GM21528 (cell line): ENCODE measurements around the gene VMP1.

ENCODE experiments used
- ATAC-seq: cut with Tn5 transposase; IDR thresholded peaks from one replicate; pipeline ENCODE4 v1.9.1; 2021; ENCODE audit warnings: mild to moderate bottlenecking, moderate library complexity; ENCODE audit not compliant: unreplicated experiment, low FRiP score

The VMP1 gene

GRCh38 chr17:59702304-59702703 is 5.2 kb upstream of the VMP1 start:
- ATAC-seq, result no peak

DNA sequence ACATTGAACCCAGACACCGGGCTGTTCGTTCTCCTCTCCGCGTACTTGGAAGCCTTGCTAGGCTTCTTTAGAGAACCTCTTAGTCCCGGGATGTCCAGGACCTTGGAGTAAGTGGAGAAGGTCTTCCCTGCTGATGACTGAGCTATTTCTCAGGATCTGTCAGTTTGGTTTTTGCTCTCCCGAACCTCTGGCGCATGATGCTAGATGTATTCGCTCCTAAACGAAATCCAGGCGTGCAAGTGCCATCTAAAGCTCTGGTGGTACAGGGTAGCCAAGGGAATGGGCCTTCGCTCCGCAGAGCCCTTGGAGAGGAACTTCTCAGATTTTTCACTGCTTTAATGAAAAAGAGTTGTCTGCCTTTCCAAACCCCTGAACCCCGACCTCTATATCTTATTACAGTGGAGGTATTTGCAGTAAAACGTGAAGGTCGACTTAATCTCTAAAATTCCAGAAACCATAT is 547 bp downstream of the VMP1 start:
- ATAC-seq, result no peak

DNA sequence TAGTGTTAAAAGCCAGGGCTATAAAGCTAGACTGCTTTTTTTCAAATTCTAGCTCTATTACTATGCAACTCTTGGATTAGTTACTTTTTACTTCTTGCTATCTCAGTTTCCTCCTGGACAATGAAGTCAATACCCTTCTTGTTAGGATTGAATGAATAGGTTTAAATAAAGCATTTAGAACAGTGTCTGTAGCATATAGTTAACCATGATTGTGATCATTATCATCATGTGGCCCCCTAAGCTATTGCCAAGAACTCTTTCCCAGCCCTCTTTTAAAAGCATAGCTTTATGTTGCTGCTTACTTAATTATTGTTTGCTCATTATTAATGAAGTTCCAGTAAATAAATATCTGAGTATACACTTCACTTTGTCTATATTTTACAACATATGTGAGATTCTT is 4.5 kb downstream of the VMP1 start:
- no peak for ATAC-seq

DNA sequence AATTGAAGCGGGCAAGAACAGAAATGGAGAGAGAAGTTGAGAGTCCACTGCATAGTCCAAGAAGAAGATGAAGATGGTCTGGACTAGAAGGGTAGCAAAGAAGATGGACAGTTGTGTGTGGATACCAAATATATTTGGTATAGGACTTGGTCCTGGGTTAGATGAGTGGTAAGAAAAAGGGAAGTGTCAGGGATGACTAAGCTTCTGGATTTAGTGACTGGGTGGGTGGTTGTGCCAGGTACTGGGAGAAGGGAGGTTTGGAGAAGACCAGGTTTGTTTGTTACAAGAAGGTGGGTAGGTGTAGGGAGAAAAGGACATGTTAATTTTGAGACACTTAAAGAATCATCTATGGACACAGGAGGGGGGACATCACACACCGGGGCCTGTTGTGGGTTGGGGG is 5.4 kb downstream of the VMP1 start:
- no peak for ATAC-seq

- ATAC-seq, result no peak
Measured at GRCh38 chr17:59714255-59714654, 6.8 kb downstream of the VMP1 start.

DNA sequence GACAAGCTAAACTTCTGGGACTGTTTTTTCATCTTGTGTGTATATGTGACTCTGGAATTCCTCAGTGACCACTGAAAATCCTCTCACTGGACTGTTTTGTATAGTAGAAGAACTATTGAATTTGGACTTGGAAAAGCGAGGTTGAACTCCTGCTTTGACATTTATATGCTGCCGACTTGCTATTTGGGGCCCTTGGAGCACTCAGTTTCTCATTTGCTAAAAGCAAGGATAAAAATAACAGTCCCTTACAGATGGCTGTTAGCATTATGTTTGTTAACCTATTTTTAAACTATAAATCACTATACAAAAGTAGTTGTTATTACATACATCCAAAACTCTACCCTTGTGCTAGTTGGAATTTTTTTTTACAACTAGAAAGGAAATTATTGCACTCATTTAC is 9.0 kb downstream of the VMP1 start:
- no peak for ATAC-seq

DNA sequence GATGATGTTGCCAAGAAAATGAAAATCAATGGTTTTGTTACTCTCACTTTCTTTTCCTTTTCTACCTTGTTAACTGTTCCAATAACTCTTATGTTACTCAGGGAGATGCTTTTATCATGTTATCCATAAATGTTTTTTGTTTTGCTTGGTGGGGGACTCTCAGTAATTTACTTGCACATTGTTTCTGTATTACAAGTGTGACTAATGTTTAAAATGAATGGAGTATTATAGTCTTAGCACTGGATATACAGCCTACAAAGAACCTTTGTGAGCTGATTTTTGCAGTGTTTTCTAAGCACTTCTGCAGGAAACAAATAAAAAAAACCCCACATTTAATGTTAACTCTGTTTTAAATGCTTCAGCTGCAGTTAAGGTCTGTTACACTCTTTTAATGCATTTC is 12.1 kb downstream of the VMP1 start:
- ATAC-seq, result no peak

DNA sequence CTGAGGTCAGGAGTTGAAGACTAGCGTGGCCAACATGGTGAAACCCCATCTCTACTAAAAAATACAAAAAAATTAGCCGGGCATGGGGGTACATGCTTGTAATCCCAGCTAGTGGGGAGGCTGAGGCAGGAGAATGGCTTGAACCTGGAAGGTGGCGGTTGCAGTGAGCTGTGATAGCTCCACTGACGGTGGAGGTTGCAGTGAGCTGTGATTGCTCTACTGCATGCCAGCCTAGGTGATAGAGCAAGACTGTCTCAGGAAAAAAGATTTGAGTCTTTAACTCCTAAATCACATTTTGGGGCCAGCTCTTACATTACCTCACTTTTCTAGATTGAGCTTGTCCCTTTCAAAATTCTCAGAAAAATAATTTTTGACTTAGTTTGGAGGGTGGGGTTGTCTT is 15.2 kb downstream of the VMP1 start:
- no peak for ATAC-seq

GRCh38 chr17:59723041-59723440 is 15.6 kb downstream of the VMP1 start:
- no peak for ATAC-seq

DNA sequence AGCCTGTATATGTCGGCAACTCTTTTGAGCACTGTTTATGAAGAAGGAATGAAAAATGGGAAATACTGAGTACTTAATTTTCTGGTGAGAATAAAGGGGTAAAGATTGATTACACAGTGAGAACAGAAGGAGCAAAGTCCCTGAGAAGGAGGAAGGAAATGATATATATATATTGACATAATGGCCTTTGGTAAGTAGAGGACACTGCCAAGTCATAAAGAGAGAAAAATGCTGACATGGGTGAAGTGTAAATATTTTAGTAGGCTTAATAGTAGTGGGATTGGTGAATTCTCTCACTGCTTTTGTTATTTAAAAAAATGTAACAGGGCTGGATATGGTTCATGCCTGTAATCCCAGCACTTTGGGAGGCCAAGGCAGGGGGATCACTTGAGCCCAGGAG is 16.2 kb downstream of the VMP1 start:
- ATAC-seq, result no peak

DNA sequence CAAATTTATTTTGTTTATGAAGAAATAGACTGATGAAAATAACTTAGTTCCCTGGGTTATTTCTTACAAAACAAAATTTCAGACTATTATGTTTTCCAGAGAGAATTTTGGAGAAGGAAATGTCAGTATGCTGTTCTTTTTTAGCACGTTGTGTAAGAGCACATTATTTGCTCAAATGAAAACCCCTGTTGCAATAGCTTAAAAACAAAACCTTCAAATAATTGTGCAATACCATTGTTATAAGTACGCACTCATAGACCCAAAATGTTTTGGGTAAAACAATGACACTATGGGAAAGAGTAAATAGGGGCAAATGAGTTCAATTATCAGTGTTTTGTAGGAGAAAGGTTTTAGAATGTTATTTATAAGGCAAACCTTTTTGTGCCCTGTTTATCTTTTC is 18.2 kb downstream of the VMP1 start:
- ATAC-seq, result no peak

GRCh38 chr17:59727817-59728533 is 20.5 kb downstream of the VMP1 start:
- no peak for ATAC-seq

- no peak for ATAC-seq
Measured at GRCh38 chr17:59730268-59730834, 22.9 kb downstream of the VMP1 start.

GRCh38 chr17:59733697-59734096 is 26.2 kb downstream of the VMP1 start:
- no peak for ATAC-seq

- no peak for ATAC-seq
Measured at GRCh38 chr17:59734226-59734625, 26.8 kb downstream of the VMP1 start.

GRCh38 chr17:59737324-59737723 is 29.9 kb downstream of the VMP1 start:
- ATAC-seq, result no peak

GRCh38 chr17:59743842-59744241 is 36.4 kb downstream of the VMP1 start:
- ATAC-seq, result no peak

DNA sequence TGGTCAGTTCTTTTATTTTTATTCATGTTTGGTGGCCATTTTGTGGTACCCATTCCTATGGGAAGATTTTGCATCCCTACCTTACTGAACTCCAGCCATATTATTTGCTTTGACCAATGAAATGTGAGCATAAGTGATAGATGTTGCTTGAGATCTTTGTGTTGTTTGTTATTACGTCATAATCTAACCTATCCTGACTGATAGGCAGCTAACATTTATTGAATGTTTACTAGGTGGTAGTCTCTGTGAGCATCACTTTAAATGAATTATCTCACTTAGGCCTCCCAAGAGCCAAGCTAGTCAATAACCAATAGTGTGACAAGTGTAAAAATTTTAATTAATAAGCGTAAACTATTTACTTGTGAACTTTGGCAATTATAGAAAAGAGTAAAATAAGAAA is 37.6 kb downstream of the VMP1 start:
- no peak for ATAC-seq

DNA sequence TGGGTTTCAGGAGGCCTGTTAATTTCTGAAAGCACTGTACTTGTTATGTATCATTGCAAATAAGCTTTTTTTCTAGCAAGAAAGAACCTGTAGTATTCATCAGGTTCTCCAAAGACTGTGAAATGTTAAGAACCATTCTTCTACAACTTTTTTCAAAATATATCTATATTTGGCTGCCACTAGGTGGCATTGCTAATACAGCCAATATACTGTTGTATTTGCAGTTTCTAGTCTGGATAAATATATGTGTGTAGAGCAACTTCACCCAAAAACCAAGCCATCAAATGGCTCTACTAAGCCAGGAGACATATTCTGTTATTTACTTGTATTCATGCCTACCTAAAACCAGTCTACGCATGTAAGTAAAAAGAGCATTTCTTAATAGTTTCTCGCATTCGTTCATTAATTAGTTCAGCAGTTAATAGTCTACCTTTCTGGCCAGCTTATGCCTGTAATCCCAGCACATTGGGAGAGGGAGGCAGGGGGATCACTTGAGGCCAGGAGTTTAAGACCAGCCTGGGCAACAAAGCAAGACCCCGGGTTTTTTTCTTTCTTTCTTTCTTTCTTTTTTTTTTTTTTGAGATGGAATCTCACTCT is 39.5 kb downstream of the VMP1 start:
- no peak for ATAC-seq

GRCh38 chr17:59748591-59748990 is 41.1 kb downstream of the VMP1 start:
- no peak for ATAC-seq

DNA sequence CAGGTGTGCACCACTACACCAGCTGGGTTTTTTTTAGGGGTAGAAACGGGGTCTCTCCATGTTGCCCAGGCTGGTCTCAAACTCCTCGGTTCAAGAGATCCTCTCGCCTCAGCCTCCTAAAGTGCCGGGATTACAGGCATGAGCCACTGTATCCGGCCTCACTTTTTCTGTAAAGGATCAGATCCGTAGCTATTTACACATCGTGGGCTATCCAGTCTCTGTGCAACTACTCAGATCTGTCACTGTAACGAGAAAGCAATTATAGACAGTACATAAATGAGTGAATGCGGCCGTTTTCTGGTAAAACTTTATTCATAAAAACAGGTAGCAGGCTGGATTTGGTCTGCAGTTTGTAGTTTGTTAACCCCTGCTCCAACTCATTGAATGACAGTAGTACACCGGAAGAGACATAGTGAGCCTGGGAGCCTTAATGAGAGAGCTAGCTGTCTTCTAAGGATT is 44.5 kb downstream of the VMP1 start:
- ATAC-seq, result no peak

DNA sequence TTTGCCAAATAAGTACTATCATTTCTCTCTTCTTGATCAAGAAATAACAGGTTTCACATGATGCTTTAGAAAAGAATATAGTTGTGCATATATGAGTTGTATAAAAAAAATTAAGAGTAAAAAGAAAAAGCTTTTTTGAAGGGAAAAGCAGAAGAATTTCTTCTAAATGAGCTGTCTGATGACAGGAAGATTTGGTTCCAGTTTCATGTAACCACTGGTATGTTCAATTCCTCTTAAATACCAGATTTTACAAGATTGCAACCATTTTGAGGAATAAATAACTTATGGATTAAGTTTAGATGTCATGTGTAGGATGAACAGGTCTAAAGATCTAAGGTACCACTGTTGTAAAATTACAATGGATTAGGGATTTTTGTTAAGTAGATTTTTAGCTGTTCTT is 45.0 kb downstream of the VMP1 start:
- ATAC-seq, result no peak
